G401 (cell line): ENCODE data around the gene ZNF830. TPM values are rescaled to one million over a fixed set of nuclear protein-coding genes. Genes with fewer than 3 reads are reported as not detected.
"Not testable (repeated sequence)": the region's sequence is repeated elsewhere in the genome, so short reads cannot be mapped to it uniquely, and the experiment has no call there.

Experiments used
- DNase-seq: peaks from one replicate; pipeline ENCODE4 v3.0.0-alpha.2; 2015; ENCODE audit warnings: low spot score
- in situ Hi-C: cut with HindIII; loops from 2 replicates; pipeline ENCODE4 v1.10.0; 2016; ENCODE audit warnings: low sequenced_read_pairs, mixed read lengths
- total RNA-seq: library from RNA; depleted of rRNA; stranded (reverse); fragments of >200 nt; shearing (Covaris generic); gene quantifications from 2 replicates; pipeline ENCODE4 v1.2.3, GENCODE V29; 2014; rRNA removed

ZNF830 gene, protein sequence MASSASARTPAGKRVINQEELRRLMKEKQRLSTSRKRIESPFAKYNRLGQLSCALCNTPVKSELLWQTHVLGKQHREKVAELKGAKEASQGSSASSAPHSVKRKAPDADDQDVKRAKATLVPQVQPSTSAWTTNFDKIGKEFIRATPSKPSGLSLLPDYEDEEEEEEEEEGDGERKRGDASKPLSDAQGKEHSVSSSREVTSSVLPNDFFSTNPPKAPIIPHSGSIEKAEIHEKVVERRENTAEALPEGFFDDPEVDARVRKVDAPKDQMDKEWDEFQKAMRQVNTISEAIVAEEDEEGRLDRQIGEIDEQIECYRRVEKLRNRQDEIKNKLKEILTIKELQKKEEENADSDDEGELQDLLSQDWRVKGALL
- total RNA-seq = 16.9 and 22.3 TPM in 2 replicates

DNA sequence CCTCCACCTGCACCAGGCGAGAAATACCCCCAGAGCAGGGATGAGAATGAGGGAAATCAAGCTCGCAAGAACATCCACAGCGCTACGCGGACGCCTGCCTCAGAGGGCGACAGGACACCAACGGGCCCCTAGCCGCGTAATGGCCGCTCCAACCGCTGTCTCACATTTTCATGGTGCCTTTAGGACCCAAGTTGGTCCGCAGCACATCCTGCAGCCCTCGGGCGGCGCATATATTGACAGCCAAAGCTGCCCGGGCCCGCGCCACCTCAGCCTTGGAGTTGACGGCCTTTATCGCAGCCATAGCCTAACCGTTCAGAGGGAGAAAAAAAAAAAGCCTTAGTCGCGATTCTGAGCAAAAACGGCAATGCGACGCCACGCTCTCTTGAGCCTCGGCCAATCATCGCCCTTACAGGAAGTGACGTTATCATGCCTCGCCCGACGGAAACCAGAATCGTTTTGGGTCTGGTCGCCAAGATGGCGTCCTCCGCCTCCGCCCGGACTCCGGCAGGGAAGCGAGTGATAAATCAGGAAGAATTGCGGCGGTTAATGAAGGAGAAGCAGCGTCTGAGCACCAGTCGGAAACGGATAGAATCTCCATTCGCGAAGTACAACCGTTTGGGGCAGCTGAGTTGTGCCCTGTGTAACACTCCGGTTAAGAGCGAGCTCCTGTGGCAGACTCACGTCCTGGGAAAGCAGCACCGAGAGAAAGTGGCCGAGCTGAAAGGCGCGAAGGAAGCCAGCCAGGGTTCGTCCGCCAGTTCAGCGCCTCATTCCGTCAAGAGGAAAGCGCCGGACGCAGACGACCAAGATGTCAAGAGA lies at the start of gene ZNF830, which contains the start of gene CCT6B:
ZNF830 (plus strand) TSS at position 448 of the 819 bp plus-strand sequence; CDS start at position 475, 27 bp downstream.
CCT6B (minus strand) TSS at position 368 of the 819 bp plus-strand sequence; CDS start at position 301, 67 bp downstream.
- peak; percentile 95 for DNase-seq
- in situ Hi-C loops = no loop called here

DNA sequence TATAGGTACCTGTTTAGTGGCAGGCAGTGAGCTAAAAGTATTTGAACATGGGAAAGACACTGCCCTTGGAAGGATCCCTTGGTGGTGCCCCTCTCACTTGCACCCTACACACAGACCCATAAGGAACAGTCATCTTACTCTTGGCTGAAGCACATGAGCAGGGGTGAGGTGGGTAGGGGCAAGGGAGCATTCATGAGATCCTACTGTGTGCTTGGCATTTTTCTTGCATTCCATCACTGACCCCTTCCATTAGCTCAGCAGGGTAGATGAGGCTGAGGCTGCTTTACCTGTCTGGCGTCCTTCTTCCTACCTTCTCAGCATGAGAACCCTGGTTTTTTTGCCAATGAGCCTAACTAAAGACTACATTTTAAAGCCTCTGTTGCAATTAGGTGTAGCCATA lies 48.3 kb upstream of the ZNF830 start:
- no peak for DNase-seq
- in situ Hi-C loops = no loop called here

DNA sequence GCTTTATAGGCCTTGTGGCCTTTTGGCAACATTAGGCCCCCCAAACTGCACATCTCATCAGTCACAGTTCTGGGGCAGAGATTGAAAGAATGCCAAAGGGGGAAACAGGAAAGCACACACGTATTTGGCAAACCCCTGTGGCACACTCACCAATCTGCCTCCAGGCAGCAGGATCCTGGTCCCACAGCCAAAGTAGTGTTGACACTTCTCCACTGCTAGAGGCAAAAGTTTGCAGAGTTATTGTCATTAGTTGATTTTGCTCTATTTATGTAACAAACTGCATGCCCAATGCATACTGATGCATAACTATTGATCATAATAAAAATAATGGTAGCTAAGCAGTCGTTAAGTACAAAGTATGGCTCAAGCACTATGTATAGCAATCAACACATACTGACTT lies 45.2 kb upstream of the ZNF830 start:
- in situ Hi-C loops = no loop called here
- DNase-seq = no peak

DNA sequence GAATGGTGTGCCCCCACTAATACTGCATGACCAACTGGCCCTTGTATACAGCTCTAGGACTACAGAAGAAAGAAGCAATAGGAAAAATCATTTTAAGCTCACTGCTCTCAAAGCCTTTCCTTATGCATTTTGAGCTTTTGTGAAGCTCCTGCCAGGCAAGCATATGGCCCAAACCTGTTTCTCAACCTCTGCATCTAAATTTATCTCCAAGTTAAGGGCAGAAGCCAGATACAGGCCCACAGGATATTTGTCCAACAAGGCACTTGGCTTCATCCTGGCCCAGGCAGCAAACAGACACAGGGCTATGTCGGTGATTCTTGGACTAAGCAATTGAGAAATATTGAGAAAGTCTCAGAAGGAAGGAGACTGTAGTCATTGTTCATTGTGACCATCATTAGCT lies 44.0 kb upstream of the ZNF830 start:
- DNase-seq = peak; percentile 91
- in situ Hi-C loops = no loop called here

DNA sequence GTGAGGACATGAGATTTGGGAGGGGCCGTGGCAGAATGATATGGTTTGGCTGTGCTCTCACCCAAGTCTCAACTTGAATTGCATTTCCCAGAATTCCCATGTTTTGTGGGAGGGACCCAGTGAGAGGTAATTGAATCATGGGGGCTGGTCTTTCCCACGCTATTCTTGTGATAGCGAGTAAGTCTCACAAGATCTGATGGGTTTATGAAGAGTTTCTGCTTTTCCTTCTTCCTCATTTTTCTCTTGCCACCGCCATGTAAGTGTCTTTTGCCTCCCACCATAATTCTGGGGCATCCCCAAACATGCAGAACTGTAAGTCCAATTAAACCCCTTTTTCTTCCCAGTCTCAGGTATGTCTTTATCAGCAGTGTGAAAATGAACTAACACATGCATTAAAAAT lies 40.7 kb upstream of the ZNF830 start:
- DNase-seq = no peak
- in situ Hi-C loops = no loop called here

DNA sequence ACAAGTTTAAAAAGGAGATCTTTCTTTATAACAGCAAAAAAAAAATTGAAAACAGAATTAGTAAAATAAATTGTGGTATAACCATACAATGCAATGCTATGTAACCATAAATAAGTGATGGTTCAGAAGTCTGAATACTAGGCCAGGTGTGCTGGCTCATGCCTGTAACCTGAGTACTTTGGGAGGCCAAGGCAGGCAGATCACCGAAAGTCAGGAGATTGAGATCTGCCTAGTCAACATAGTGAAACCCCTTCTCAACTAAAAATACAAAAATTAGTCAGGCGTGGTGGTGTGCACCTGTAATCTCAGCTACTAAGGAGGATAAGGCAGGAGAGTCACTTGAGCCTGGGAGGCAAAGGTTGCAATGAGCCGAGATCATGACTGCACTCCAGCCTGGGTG lies 34.7 kb upstream of the ZNF830 start:
- in situ Hi-C loops = no loop called here
- DNase-seq = no peak

DNA sequence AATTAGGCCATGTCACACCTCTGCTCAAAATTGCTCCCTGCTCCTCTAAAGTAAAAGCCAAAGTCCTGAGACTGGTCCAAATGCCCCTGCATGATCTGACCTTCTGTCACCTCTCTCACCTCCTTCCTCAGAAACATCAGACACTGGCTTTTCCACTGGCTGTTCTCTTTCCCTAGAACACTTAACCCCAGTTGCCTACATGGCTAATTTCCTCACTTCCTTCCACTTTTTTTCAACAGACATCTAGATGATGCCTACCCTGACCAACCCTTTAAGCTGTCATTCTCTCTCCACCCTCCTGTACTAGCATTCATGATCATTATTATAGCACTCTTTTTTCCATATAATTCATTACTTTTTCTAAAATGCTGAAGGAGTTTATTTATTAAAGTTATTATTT lies 31.1 kb upstream of the ZNF830 start:
- DNase-seq = no peak
- in situ Hi-C loops = no loop called here

DNA sequence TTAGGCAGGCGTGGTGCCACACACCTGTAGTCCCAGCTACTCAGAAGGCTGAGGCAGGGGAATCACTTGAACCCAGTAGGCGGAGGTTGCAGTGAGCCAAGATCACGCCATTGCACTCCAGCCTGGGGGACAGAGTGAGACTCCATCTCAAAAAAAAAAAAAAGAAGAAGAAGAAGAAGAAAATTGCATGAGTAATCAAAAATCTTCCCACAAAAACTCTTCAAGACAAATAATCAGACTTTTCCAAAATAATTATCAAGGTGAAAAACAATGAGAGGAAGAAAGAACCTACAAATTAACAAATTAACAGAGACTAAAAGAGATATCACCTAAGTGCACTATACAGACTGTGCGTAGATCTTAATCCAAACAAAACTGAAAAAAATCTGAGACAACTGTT lies 10.6 kb upstream of the ZNF830 start:
- in situ Hi-C loops, DNase-seq: not testable (repeated sequence)

DNA sequence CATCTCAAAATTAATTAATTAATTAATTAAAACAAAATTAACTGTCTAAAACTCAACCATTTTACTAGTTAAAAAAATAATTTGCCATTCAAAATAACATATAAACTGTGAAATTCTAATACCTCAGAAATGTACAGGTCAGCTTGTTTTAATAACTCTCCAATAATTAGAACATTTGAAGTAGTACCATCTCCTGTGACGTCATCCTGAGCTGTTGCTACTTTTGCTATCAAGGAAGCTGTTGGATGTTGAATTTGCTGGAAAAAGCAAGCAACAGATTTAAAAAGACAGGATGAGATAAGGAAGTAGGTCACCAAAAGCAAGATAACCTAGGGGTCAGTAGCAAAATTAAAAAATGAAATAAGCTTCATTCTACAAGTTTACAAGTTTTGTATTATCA lies 2.9 kb upstream of the ZNF830 start:
- in situ Hi-C loops = no loop called here
- DNase-seq = no peak

DNA sequence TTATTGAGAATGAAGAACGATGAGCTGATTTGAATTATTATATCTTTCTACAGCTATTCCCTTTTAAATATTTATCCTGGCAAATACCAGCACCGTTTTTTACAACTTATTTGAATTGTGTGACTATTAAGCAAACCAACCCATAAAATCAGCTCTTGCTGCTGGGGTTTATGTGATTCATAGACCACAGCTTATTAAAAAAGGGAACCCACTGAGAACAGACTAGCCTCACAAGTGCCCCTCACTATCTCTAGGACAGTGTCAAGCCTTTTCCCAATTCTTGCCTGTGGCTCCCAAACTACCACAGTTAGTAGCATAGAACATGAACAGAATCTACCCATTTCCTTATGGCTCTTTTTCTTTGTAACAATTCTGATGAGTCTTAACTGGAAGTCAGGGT lies 12.8 kb downstream of the ZNF830 start:
- in situ Hi-C loops = no loop called here
- DNase-seq = no peak

DNA sequence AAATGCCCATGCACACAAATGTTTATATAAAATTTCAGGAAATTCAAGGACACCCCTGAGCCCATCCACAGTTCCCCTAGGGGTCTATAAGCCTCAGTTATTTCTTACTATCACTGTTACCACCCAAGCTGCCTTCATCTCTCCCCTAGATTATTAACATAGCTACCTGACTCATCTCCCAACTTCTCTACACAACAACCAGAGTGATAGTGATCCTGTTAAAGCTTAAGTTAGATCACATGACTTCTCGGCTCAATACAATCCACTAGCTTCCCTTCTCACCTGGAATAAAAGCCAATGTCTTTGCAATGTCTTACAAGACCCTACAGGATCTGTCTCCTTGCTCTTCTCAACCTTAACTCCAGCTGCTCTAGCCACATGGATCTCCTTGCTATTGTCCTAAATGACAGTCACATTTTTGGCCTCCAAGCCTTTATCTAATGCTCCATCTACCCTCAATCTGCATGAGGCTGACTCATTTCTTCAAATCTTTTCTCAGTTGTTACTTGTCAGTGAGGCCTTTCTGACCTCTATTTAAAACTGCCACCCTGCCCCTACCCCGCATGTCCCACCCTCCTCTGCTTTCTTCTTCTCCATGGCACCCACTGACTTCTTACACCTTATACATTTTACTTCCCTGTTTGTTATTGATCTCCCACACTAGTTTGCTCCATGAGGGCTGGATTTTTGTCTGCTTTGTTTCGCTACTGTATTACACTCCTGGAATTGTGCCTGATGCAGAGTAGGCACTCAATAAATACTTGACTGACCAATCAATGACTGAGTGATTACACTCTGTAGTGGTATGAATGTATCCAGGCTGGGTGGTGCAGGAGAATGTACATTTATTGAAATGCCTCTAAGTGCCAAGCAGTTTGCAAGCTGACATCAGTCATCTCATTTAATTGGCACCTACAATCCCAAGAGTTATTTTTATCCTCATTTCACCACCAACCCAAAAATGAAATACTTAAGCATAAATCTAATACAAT lies 13.8 kb downstream of the ZNF830 start:
- in situ Hi-C loops = loop anchor here (25.0 kb wide), 1 partner anchor 137 kb away; the partner anchor contains the start of genes FNDC8 and RAD51D
- DNase-seq = no peak

DNA sequence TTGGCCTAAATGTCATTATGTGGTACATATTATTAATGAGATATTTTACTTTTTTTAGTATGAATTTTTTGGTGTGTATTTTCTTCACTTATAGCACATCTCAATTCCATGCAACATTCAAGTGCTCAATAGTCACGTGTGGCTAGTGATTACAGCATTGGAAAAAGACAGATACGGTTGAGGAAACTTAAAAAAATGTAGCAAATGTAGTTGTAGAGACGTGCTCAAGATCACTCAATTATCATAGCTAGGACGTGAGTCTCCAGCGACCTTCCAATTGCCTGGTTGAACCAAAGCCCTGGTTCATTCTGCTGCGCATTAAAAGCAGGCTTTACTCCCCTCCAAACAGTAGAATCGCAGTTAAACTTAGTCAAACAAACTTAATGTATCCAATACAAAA lies 17.8 kb downstream of the ZNF830 start:
- in situ Hi-C loops = loop anchor here (25.0 kb wide), 1 partner anchor 133 kb away; the partner anchor contains the start of genes FNDC8 and RAD51D
- no peak for DNase-seq

DNA sequence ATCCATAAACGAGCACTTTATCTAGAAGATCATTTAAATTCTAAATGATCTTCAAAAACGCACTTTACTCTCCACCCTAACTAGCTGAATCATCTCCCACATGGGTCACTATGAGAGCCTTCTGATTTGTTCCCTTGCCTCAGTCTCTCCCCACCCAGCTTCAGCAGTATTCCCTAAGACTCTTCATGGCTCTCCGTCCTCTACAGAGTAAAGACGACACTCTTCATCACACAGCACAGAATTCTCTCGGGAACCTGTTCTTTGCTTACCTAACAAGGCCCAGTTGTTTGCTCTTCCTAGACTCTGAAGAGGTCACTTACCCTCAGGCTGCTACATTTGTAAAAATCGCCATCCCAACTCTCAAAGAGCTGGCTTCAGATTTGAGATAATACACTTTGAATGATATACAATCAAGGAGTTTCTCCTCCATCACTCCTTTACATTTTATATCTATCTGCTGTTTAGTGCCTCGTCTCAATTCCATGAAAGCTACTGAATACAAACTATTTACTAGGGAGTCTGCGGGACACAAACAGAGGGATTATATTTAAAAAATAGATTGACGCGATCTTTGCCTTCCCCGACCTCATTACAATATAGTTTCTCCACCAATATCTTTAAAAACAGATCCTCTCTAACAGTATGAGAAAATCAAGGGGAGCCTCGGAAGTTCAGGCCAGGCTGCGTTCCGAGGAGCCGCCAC lies 18.5 kb downstream of the ZNF830 start:
- in situ Hi-C loops = loop anchor here (25.0 kb wide), 1 partner anchor 132 kb away; the partner anchor contains the start of genes FNDC8 and RAD51D
- DNase-seq = no peak

DNA sequence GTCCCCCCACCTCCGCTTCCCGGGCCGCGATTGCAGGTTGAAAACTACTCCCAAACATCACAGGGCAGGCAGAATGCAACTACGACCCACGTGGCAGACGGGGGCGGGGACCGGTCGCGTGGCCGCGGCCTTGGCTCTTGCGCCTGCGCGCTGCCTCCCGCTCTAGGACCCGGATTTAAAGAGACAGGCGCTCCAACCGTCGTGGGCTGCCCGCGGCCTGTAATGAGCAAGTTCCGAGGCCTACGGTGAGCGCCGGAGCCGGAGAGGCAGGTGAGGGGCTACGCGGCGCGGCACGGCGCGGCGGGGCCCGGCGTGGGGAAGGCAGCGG lies 19.0 kb downstream of the ZNF830 start, which contains the start of gene LIG3:
LIG3 (plus strand) TSS at position 160 of the 328 bp plus-strand sequence. CDS start 2,494 bp downstream, outside the sequence.
- DNase-seq = peak; percentile 90
- in situ Hi-C loops = loop anchor here (25.0 kb wide), 1 partner anchor 132 kb away; the partner anchor contains the start of genes FNDC8 and RAD51D

DNA sequence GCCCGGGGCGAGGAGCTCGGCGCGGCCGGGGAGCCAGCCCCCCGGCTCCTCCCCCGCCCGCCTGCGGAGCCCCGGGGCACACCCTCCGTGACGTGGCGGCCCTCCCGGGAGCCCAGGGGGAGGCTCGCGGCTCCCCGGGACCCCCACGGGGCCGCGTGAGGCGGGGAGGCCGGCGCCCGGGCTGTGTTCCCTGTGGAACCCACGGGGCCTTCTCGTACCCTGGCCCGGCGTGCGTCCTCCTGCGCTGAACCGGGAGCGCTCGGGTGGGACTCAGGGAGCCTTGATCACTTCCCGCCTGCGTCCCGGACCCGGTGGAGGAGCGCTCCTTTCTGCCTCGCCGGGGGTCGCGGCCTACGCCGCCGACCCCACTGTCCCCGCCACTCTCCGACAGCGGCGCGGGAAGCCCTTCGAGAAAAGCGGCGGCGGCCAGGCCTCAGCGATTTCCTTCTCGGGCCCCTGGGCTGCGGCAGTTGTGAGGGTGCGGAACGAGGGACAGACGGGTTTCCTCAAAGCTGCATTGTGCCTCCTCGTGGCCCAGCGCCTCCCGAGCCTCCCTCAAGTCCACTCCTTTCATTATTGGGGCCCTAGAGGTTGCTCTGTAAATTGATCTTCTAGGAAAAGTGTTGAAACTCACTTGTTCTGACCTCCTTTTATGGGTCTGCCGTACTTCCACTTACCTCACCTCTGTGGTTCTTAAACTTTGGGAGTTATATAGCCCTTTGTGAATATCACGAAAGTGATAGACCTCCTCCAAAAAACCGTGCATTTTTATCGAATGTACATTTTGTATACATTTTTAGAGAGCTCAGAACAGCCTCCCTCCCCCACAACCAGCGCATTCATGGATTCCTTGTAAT lies 19.6 kb downstream of the ZNF830 start:
- in situ Hi-C loops = loop anchor here (25.0 kb wide), 1 partner anchor 131 kb away; the partner anchor contains the start of genes FNDC8 and RAD51D
- peak; percentile 69 for DNase-seq

DNA sequence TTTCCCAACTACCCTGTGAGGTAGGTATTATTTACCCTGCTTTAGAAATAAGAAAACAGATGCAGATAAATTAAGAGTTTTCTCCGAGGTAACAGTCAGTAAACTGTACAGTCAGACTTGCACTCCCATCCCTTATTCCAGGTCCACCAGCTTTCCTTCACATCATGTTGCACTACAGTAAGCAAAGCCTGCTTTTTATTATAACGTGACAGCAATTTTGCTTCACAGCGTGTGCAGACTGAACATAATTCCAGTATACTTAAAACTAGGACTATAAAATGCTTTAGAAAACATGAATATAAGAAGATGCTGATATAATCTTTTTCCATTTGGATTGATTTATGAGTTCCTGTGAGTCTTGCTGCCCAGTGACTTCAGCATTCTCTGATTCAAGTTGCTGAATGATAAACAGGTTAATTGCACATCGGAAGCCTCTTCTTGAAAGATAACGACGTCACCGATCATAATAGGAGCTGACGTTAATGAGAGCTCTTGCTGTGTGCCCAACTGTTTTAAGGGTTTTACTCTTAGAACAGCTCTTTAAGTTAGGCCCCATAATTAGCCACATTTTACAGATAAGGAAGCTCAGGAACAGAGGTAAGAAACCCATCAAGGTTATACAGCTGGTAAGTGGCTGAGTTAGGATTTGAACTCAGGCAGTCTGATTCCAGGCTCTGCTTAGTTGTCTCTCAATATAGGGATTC lies 20.4 kb downstream of the ZNF830 start:
- peak; percentile 19 for DNase-seq
- in situ Hi-C loops = loop anchor here (25.0 kb wide), 1 partner anchor 131 kb away; the partner anchor contains the start of genes FNDC8 and RAD51D
